Colonic mucosa (tissue), 4 donors: ENCODE data around the gene AMPH. TPM values are rescaled to one million over a fixed set of nuclear protein-coding genes. Genes with fewer than 3 reads are reported as not detected.
A peak's percentile ranks its signal among the peaks of the same experiment; 100 is the strongest.

ENCODE experiments used
- DNase-seq: peaks from one replicate; pipeline ENCODE4 v3.0.0-alpha.2; 2020
- H3K27ac ChIP-seq: fragments of 200-600 bp; one replicate; pipeline ENCODE4 v1.8.0; 2021
- H3K27me3 ChIP-seq: fragments of 200-600 bp; one replicate; pipeline ENCODE4 v1.8.0; 2021
- H3K36me3 ChIP-seq: fragments of 200-600 bp; one replicate; pipeline ENCODE4 v1.8.0; 2021
- H3K4me1 ChIP-seq: fragments of 200-600 bp; one replicate; pipeline ENCODE4 v1.8.0; 2021; ENCODE audit warnings: mild to moderate bottlenecking
- H3K4me3 ChIP-seq: fragments of 200-600 bp; one replicate; pipeline ENCODE4 v1.8.0; 2021
- H3K9ac ChIP-seq, 2 donors: one replicate each; pipeline ENCODE4 v1.7.0; 2013; ENCODE audit warnings: control low read depth in 2 of 2, low read depth in 2 of 2, low read length in 2 of 2
- H3K9me3 ChIP-seq: fragments of 200-600 bp; one replicate; pipeline ENCODE4 v1.8.0; 2021
- CTCF ChIP-seq: fragments of 200-600 bp; IDR thresholded peaks from one replicate; pipeline ENCODE4 v1.8.0; 2022; ENCODE audit warnings: antibody characterized with exemption, mild to moderate bottlenecking
- intact Hi-C: fragments of 100-400 bp; cut with DNase I; formaldehyde crosslinking; loops from one replicate; pipeline ENCODE4 v1.14.1; 2022
- total RNA-seq, 2 donors: library from RNA; stranded (reverse); fragmentation: NEBNext Ultra II Directional in 1 of 2; extraction: Animal tissue kit (Norgen Biotek cat#: 25700) in 1 of 2; gene quantifications; one replicate each; pipeline ENCODE4 v1.2.1, GENCODE V29; 2021
- donor health status: healthy.
- donor health status: DM: no; HTN: no; CAD: no.
- donor health status: DM: no; HTN: no; CAD: no.

The AMPH gene
- total RNA-seq, 2 donors from 2014 or later = 0.49 to 1.1 TPM

GRCh38 chr7:38478404-38478803 is 152.8 kb downstream of the AMPH start:
- Histone ChIP-seq H3K36me3 (no peaks in the 10 kb centered on the region), H3K4me3 (no peak overlapping the region), H3K4me1 (no peaks in the 10 kb centered on the region), H3K9ac (no peak overlapping the region), H3K27me3 (no peaks in the 10 kb centered on the region), H3K27ac (no peak overlapping the region), H3K9me3 (no peaks in the 10 kb centered on the region)
- no peak for TF ChIP-seq CTCF
- DNase-seq = no peak
- intact Hi-C loops = no loop called here

- H3K27ac ChIP-seq = no peak overlapping the region
- no peaks in the 10 kb centered on the region for H3K27me3 ChIP-seq
- no peak for TF ChIP-seq CTCF
- H3K4me1 ChIP-seq = no peaks in the 10 kb centered on the region
- intact Hi-C loops = no loop called here
- H3K9ac ChIP-seq = no peak overlapping the region
- H3K36me3 ChIP-seq = no peaks in the 10 kb centered on the region
- H3K9me3 ChIP-seq = no peaks in the 10 kb centered on the region
- no peak overlapping the region for H3K4me3 ChIP-seq
- DNase-seq = no peak
These were observed 153.8 kb downstream of the AMPH start for GRCh38 chr7:38477333-38477732.

- no peak overlapping the region for H3K27ac ChIP-seq
- H3K9ac ChIP-seq = no peak overlapping the region
- no peak for TF ChIP-seq CTCF
- intact Hi-C loops = no loop called here
- H3K4me3 ChIP-seq = no peak overlapping the region
- H3K9me3 ChIP-seq = no peaks in the 10 kb centered on the region
- H3K4me1 ChIP-seq = no peaks in the 10 kb centered on the region
- H3K36me3 ChIP-seq = no peaks in the 10 kb centered on the region
- H3K27me3 ChIP-seq = no peaks in the 10 kb centered on the region
- DNase-seq = no peak
These were observed 154.4 kb downstream of the AMPH start for GRCh38 chr7:38476764-38477163.

GRCh38 chr7:38465956-38466355 is 165.2 kb downstream of the AMPH start:
- no peaks in the 10 kb centered on the region for H3K4me1 ChIP-seq

GRCh38 chr7:38463277-38464225 is 167.6 kb downstream of the AMPH start:
- H3K4me3 ChIP-seq = no peak overlapping the region
- no peak for TF ChIP-seq CTCF
- DNase-seq = peak; percentile 36
- intact Hi-C loops = no loop called here
- H3K4me1 ChIP-seq = no peaks in the 10 kb centered on the region
- no peaks in the 10 kb centered on the region for H3K36me3 ChIP-seq
- H3K27ac ChIP-seq = no peak overlapping the region
- no peaks in the 10 kb centered on the region for H3K9me3 ChIP-seq
- no peaks in the 10 kb centered on the region for H3K27me3 ChIP-seq
- no peak overlapping the region for H3K9ac ChIP-seq

More at GRCh38 chr7:38465956-38466355, 165.2 kb downstream of the AMPH start:
- Histone ChIP-seq H3K4me3 (no peak overlapping the region), H3K27me3 (no peaks in the 10 kb centered on the region), H3K36me3 (no peaks in the 10 kb centered on the region), H3K27ac (no peak overlapping the region), H3K9me3 (no peaks in the 10 kb centered on the region), H3K9ac (no peak overlapping the region)
- DNase-seq = no peak
- no peak for TF ChIP-seq CTCF
- intact Hi-C loops = no loop called here
